ENCODE results near the gene CHML.

Gene CHML

DNA sequence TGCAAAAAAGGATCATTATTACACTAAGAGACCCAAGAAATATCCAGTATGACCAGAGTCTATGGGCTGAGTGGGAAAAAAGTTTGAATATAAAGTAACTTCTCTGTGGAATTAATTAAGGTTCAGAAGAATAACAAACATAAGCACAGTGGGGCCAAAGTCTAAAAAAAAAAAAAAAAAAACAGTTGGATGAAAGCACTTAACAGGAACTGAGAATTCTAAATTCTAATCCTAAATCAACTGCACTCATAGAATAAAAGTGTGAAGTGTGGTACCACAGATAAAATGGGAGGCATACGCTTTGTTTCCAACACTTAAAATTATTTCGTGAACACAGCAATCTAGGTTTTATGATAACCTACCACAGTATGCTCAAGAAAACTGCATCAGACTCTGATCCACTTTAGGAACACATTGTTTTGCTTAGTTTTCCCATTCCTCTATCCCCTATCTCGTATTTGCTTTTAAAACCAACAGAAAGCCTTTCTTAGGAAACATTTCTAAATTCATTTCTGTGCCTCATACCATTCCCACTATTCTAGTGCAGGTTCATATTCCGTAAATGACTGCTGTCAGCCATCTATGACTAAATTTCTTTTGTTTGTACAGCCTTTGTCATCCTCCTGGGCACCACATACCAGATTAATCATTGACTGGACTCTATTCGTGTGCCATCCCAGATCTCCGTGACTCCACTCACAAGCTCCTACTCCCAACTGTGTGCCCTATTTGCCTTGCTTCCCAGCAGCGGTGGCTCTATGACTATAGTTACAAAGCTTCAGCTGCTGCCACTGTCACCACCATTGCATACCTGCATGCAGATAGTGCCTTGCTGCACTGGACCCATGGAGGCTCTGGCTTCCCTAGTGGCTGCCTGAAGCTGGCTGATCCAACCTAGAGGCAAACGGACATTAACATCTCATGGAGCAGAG is 24.9 kb downstream of the CHML start:
- no peak overlapping the region for H3K27ac ChIP-seq
- TF ChIP-seq CTCF (conservative IDR thresholded peaks at IDR 0.05) (no peak), ZFX (IDR thresholded peaks at IDR 0.05) (no peak)

GRCh38 chr1:241614572-241614971 is 25.6 kb downstream of the CHML start:
- TF ChIP-seq ZFX (IDR thresholded peaks at IDR 0.05) (no peak), CTCF (conservative IDR thresholded peaks at IDR 0.05) (no peak)
- no peak overlapping the region for H3K27ac ChIP-seq

DNA sequence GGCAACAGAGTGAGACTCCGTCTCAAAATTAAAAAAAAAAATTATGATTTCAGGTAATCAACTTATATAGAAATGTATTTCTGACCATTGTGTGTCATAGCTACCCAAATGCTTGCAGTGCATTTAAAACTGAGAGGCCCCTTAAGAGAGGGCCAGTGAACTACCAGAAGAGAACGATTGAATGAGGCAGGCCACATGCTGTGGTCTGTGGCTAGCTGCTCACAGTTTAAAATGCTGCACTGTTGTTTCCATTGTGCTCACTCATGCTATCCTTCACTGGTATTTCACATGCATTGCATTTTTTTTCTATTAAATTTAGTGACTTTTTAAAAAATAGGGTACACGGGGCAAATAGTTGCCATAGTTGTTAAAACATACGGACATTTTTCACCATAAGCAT is 26.0 kb downstream of the CHML start:
- TF ChIP-seq CTCF (conservative IDR thresholded peaks at IDR 0.05) (no peak), ZFX (IDR thresholded peaks at IDR 0.05) (no peak)
- H3K27ac ChIP-seq = no peak overlapping the region

- no peak for TF ChIP-seq ZFX (IDR thresholded peaks at IDR 0.05)
- no peak for TF ChIP-seq CTCF (conservative IDR thresholded peaks at IDR 0.05)
- H3K27ac ChIP-seq = no peak overlapping the region
These were observed 27.4 kb downstream of the CHML start for GRCh38 chr1:241612533-241613477.

- no peak for TF ChIP-seq ZFX (IDR thresholded peaks at IDR 0.05)
- no peak for TF ChIP-seq CTCF (conservative IDR thresholded peaks at IDR 0.05)
- H3K27ac ChIP-seq = no peak overlapping the region
These were observed 28.4 kb downstream of the CHML start for GRCh38 chr1:241611736-241612135.

GRCh38 chr1:241611063-241611462 is 29.1 kb downstream of the CHML start:
- no peak for TF ChIP-seq ZFX (IDR thresholded peaks at IDR 0.05)
- TF ChIP-seq CTCF (conservative IDR thresholded peaks at IDR 0.05) = peak; percentile 80
- no peak overlapping the region for H3K27ac ChIP-seq

All from C4-2B (cell line).